ENCODE measurements around the gene NEO1. TPM values are rescaled to one million over a fixed set of nuclear protein-coding genes. Genes with fewer than 3 reads are reported as not detected.
"Not testable (repeated sequence)": the region's sequence is repeated elsewhere in the genome, so short reads cannot be mapped to it uniquely, and the experiment has no call there.

Gene NEO1
- total and polyA plus RNA-seq, 9 of the 15 experiments (the other 6 are each of a cell fraction or from before 2014, with no cell fraction given): 0.08 to 1.7 (median 0.48) TPM

- ATAC-seq; H3K4me1 ChIP-seq (replicated peaks in 1 of 2; ENCODE audit: control insufficient read depth in 2 of 2, insufficient read depth in 2 of 2, low read length in 2 of 2); H4K20me1 ChIP-seq (replicated peaks; ENCODE audit: control insufficient read depth, insufficient read depth, low read length); H3K27ac ChIP-seq (ENCODE audit: extremely low read depth, low read depth, low read length); H3K36me3 ChIP-seq (ENCODE audit: control insufficient read depth, insufficient read depth, low read length); H3K9ac ChIP-seq (ENCODE audit: insufficient read depth in 1 of 2, low read depth in 2 of 2, low read length in 2 of 2); FAIRE-seq; H3K9me3 ChIP-seq (replicated peaks; ENCODE audit: control insufficient read depth, insufficient read depth, low read depth, low read length); H3K9me1 ChIP-seq (ENCODE audit: control insufficient read depth, insufficient read depth, low read length); H3K4me3 ChIP-seq; in situ Hi-C loops (cut with MboI); DNase-seq (ENCODE audit: extremely low read depth in 1 of 4, low spot score in 3 of 4); H3K79me2 ChIP-seq (ENCODE audit: control insufficient read depth, insufficient read depth, low read length); H3K4me2 ChIP-seq (ENCODE audit: insufficient read depth, low read length); H2AFZ ChIP-seq (ENCODE audit: low read depth, low read length); H3K27me3 ChIP-seq (ENCODE audit: control insufficient read depth in 2 of 2, insufficient read depth in 2 of 2, low read length in 2 of 2); POLR2A ChIA-PET; intact Hi-C loops (cut with micrococcal nuclease); CTCF ChIA-PET (ENCODE audit: low intra/inter-chr PET ratio); BruUV-seq (replicated peaks): not testable (repeated sequence)
- no CpG with 5 or more reads among the region's 1 CpG for WGBS (ENCODE audit: insufficient coverage, low coverage, missing lambda C conversion rate)
Measured at GRCh38 chr15:73166711-73167110, 114.4 kb downstream of the NEO1 start.

- H3K4me2 ChIP-seq (ENCODE audit: insufficient read depth, low read length): no peak overlapping the region
- CTCF ChIA-PET (ENCODE audit: low intra/inter-chr PET ratio): no interaction called here
- intact Hi-C loops (cut with micrococcal nuclease) (no loop called here), in situ Hi-C loops (cut with MboI) (no loop called here)
- no peak overlapping the region for H3K9ac ChIP-seq (ENCODE audit: insufficient read depth in 1 of 2, low read depth in 2 of 2, low read length in 2 of 2)
- TF ChIP-seq CCNT2 (IDR thresholded peaks at IDR 0.05; ENCODE audit: borderline replicate concordance, extremely low read depth, insufficient read length, low read depth, low read length): no peak
- no peak for TF ChIP-seq HOMEZ (CRISPR knock-in tag; IDR thresholded peaks at IDR 0.05)
- no peak for TF ChIP-seq ZZZ3 (IDR thresholded peaks at IDR 0.05)
- TF ChIP-seq ZNF124 (CRISPR knock-in tag; IDR thresholded peaks at IDR 0.05): no peak
- FAIRE-seq (no peak), DNase-seq (ENCODE audit: extremely low read depth in 1 of 4, low spot score in 3 of 4) (no peak), ATAC-seq (no peak)
- no peaks in the 10 kb centered on the region for H3K27me3 ChIP-seq (ENCODE audit: control insufficient read depth in 2 of 2, insufficient read depth in 2 of 2, low read length in 2 of 2)
- no peak overlapping the region for H3K27ac ChIP-seq (ENCODE audit: extremely low read depth, low read depth, low read length)
- BruUV-seq (replicated peaks): no TSS peak
- no peaks in the 10 kb centered on the region for H3K9me1 ChIP-seq (ENCODE audit: control insufficient read depth, insufficient read depth, low read length)
- no peak overlapping the region for H3K4me3 ChIP-seq
- no peaks in the 10 kb centered on the region for H3K79me2 ChIP-seq (ENCODE audit: control insufficient read depth, insufficient read depth, low read length)
- H4K20me1 ChIP-seq (replicated peaks; ENCODE audit: control insufficient read depth, insufficient read depth, low read length): no peaks in the 10 kb centered on the region
- H3K4me1 ChIP-seq (replicated peaks in 1 of 2; ENCODE audit: control insufficient read depth in 2 of 2, insufficient read depth in 2 of 2, low read length in 2 of 2): no peaks in the 10 kb centered on the region
- POLR2A ChIA-PET: no interaction called here
- H3K36me3 ChIP-seq (ENCODE audit: control insufficient read depth, insufficient read depth, low read length): no peaks in the 10 kb centered on the region
- whole genome bisulfite sequencing (ENCODE audit: insufficient coverage, low coverage, missing lambda C conversion rate): 0% methylated on average over 3 of the region's 3 CpGs
- H3K9me3 ChIP-seq (replicated peaks; ENCODE audit: control insufficient read depth, insufficient read depth, low read depth, low read length): peaks cover 6% of the 10 kb centered on the region; the same call in 1 of the 2 replicates
- no peak overlapping the region for H2AFZ ChIP-seq (ENCODE audit: low read depth, low read length)
Measured at GRCh38 chr15:73168487-73168886, 116.2 kb downstream of the NEO1 start.
